ENCODE results near the gene CLDN14. TPM values are rescaled to one million over a fixed set of nuclear protein-coding genes. Genes with fewer than 3 reads are reported as not detected.

The CLDN14 gene
- total RNA-seq, 2 experiments from 2014 or later: not detected

- POLR2A ChIA-PET: no interaction called here
- Mint-ChIP-seq H3K27me3 (peaks cover 9% of the 10 kb centered on the region), H3K9me3 (no peaks in the 10 kb centered on the region), H3K27ac (no peak overlapping the region), H3K4me1 (peaks cover 2% of the 10 kb centered on the region), H3K4me3 (no peak overlapping the region), H3K36me3 (no peaks in the 10 kb centered on the region)
- DNase-seq (no peak), ATAC-seq (ENCODE audit: low read depth) (no peak)
Observed at GRCh38 chr21:36510911-36511310, 31.0 kb upstream of the CLDN14 start.

DNA sequence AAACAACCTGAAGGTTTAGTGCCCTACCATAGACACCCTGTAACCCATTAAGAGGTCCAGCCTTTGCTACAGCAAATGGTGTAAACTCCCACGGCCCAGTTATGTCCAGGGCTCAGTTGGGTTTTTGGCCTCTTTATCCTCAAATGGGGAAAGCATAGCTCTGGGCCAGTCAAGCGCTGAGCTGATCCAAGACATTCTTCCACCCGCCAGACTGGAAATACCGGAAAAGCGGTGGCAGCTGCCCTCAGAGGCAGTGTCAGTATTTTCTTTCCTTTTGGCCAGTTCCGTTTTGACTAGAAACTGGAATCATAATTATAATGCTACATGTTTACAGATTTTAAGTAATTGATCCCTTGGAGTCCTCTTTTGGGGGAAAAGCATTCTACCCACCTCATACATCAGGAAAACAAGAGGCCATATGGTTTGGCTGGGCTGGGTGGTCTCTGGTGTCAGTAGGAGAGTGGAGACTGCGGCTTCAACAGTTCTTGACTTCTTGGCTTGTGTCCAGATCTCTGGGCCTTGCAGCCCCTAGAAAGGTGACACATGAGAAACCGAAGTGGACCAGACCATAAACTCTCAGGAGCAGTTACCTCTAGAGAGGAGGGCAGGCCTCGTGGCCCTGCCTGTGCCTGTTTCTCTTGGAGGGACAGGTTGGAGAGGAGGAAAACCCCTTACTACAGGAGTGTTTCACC, 30.2 kb upstream of the CLDN14 start:
- Mint-ChIP-seq H3K9me3 (no peaks in the 10 kb centered on the region), H3K36me3 (no peaks in the 10 kb centered on the region), H3K27ac (no peak overlapping the region), H3K27me3 (peaks cover 11% of the 10 kb centered on the region), H3K4me3 (no peak overlapping the region), H3K4me1 (peaks cover 2% of the 10 kb centered on the region)
- DNase-seq: no peak
- no peak for ATAC-seq (ENCODE audit: low read depth)
- POLR2A ChIA-PET: no interaction called here

DNA sequence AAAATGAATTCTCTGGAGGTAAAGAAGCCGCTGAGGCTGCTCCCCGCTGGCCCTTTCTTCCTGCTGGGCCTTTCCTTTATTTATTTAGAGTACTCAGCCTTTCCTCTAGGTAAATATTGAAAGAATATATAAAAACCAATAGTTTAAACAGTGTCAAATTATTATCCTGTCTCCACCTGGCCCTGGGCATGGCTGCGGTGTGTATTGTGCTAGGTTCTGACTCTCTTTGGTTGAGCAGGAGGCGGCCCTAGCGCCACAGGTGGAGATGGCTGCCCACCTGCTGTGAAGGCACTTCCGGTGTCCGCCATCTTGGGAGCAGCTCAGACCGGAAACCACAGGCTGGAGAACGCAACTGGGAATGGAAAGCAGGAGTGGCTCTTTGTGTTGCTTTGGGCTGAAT, 29.0 kb upstream of the CLDN14 start:
- Mint-ChIP-seq H3K36me3 (no peaks in the 10 kb centered on the region), H3K9me3 (no peaks in the 10 kb centered on the region), H3K27me3 (peaks cover 14% of the 10 kb centered on the region), H3K4me1 (peaks cover 2% of the 10 kb centered on the region), H3K4me3 (no peak overlapping the region), H3K27ac (no peak overlapping the region)
- DNase-seq (no peak), ATAC-seq (ENCODE audit: low read depth) (no peak)
- POLR2A ChIA-PET: no interaction called here

- H3K27me3 Mint-ChIP-seq: peaks cover 13% of the 10 kb centered on the region
- no peaks in the 10 kb centered on the region for H3K9me3 Mint-ChIP-seq
- DNase-seq: no peak
- POLR2A ChIA-PET: no interaction called here
- ATAC-seq (ENCODE audit: low read depth): no peak
- no peaks in the 10 kb centered on the region for H3K36me3 Mint-ChIP-seq
- peaks cover 2% of the 10 kb centered on the region for H3K4me1 Mint-ChIP-seq
- H3K27ac Mint-ChIP-seq: no peak overlapping the region
- H3K4me3 Mint-ChIP-seq: no peak overlapping the region
Observed at GRCh38 chr21:36507397-36508018, 27.6 kb upstream of the CLDN14 start.

- Mint-ChIP-seq H3K9me3 (no peaks in the 10 kb centered on the region), H3K4me1 (peaks cover 1% of the 10 kb centered on the region), H3K27ac (no peak overlapping the region), H3K4me3 (no peak overlapping the region), H3K36me3 (no peaks in the 10 kb centered on the region), H3K27me3 (peaks cover 11% of the 10 kb centered on the region)
- POLR2A ChIA-PET: no interaction called here
- ATAC-seq (ENCODE audit: low read depth) (no peak), DNase-seq (no peak)
Observed at GRCh38 chr21:36506482-36506881, 26.6 kb upstream of the CLDN14 start.

DNA sequence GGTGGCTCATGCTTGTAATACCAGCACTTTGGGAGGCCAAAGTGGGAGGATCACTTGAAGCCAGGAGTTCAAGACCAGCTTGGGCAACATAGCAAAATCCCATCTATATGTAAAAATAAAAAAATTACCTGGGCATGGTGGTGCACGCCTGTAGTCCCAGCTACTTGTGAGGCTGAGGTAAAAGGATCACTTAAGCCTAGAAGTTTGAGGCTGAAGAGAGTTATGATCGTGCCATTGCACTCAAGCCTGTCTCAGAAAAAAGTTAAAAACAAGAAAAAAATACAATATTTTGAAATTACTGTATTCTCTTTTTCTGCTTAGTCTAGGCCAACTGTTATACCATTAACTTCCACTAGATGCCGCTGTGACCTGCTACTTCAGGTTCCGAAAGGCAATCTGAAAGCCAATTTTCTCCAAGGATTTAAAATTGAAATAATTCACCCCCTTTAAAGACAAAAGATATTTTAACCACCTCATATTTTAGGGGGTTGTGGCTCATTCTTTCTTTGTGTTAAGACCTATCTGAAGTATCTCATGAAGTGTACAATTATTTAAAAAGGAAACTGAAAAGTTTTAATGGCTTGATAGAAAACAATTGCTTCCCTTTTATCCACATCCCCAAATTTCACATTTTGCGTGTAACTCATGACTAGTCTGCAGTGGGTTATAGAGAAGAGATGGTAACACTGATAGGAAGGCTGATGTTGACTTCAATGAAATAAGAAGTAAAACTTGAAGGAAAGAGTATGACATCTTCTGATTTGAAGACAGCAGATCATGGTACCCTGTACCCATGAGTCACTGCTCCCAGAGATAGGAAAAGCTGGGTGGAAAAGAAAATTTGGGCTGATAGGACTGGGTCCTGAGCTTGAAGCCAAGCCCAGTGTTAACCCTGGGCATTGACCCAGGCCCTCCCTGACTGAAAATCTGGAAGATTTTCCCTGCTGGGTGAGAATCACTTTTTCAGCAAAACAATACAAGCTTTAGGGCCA, 24.4 kb upstream of the CLDN14 start:
- ATAC-seq (ENCODE audit: low read depth) (no peak), DNase-seq (no peak)
- POLR2A ChIA-PET: no interaction called here
- Mint-ChIP-seq H3K27ac (no peak overlapping the region), H3K36me3 (no peaks in the 10 kb centered on the region), H3K27me3 (peaks cover 11% of the 10 kb centered on the region), H3K4me3 (no peak overlapping the region), H3K9me3 (no peaks in the 10 kb centered on the region), H3K4me1 (no peaks in the 10 kb centered on the region)

DNA sequence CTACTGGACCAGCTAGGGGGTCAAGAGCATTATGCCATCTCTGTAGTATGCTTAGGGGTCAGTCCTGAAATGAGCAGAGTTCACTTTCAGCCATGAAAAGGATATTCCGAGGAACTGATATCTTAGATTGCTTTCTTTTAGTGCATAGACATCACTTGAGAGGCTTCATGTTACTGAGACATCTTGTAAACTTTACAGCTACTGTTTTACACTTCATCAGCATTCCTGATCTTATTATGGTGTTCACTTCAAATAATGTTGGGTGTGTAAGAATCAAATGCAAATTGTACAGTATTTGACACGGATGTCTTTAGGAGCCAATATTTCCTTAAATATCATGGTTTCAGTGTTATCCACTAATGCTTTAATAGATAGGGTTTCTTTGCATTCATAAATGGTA, 22.4 kb upstream of the CLDN14 start:
- Mint-ChIP-seq H3K9me3 (no peaks in the 10 kb centered on the region), H3K27ac (no peak overlapping the region), H3K4me3 (no peak overlapping the region), H3K27me3 (peaks cover 9% of the 10 kb centered on the region), H3K36me3 (no peaks in the 10 kb centered on the region), H3K4me1 (no peaks in the 10 kb centered on the region)
- ATAC-seq (ENCODE audit: low read depth) (no peak), DNase-seq (no peak)
- POLR2A ChIA-PET: no interaction called here

DNA sequence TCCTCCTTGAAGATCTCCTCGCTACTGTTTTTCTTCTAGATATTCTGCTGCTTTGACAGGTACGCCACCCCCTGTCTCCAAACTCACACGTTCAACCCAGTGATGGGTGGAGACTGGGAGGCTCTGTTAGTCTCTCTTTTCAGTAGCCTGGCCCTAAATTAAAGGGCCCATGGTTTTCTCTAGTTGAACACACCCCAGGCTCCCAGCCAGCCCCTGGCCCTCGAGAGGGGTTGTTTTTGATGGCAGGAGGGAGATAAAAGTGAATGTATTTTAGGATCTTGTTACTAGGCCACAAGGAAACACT, 21.6 kb upstream of the CLDN14 start:
- Mint-ChIP-seq H3K9me3 (no peaks in the 10 kb centered on the region), H3K36me3 (no peaks in the 10 kb centered on the region), H3K4me1 (no peaks in the 10 kb centered on the region), H3K4me3 (no peak overlapping the region), H3K27me3 (peaks cover 9% of the 10 kb centered on the region), H3K27ac (no peak overlapping the region)
- ATAC-seq (ENCODE audit: low read depth) (no peak), DNase-seq (no peak)
- POLR2A ChIA-PET: no interaction called here

DNA sequence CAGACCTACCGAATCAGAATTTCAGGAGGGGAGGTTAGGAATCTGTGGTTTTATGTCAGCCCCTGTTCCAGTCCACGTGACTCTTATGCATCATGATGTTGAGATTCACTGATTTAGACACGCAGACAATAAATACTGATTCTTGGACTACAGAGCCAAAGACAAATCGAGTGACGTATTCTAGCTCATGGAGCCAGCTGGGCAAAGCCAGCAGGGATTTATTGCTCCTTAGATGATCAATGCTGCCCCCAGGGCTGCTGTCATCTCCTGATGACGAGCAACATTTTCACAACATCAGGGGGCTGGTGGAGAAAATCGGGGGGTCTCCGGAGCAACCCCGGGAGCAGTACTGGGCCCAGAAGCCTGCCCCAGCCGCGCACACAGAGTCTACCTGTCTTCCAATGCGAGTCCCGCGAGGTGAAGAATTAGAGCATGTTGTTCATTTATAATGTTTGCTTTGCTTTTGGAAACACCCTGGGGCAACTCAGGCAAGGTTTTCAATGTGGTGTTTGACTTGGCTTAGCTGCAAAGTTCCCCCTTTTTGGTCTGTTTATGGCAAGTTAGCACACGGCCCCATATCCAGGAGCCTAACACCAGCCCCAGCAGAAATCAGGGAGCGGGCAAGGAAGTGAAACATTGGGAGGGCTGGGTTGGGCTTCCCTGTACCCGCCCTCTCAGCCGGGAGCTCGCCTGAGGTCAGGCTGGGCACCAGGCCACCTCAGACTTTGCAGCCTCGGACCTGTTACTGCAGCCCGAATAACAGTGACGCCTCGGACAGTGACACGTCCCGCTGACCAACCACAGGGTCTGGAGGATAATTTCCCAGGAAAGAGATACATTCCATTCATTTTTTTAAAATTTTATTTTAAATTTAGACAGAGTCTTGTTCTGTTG, 19.9 kb upstream of the CLDN14 start:
- DNase-seq (no peak), ATAC-seq (ENCODE audit: low read depth) (no peak)
- Mint-ChIP-seq H3K9me3 (peaks cover 4% of the 10 kb centered on the region), H3K27ac (no peak overlapping the region), H3K4me1 (no peaks in the 10 kb centered on the region), H3K36me3 (peaks cover 1% of the 10 kb centered on the region), H3K4me3 (no peak overlapping the region), H3K27me3 (peaks cover 4% of the 10 kb centered on the region)
- POLR2A ChIA-PET: no interaction called here

DNA sequence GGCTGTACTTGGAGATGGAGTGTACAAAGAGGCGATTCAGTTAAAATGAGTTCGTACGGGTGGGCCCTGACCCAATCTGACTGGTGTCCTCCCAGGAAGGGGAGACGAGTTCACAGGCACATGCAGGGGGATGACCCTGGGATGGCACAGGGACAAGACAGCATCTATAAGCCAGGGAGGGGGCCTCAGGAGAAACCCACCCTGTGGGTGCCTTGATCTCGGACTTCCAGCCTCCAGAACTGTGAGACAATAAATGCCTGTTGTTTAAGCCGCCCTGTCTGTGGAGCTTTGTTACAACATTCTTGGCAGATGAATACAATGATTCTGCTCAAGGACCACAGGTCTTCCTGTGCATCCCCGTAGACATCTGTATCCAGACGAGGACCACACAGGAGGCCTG, 14.6 kb upstream of the CLDN14 start:
- no peak for ATAC-seq (ENCODE audit: low read depth)
- Mint-ChIP-seq H3K36me3 (peaks cover 1% of the 10 kb centered on the region), H3K27ac (no peak overlapping the region), H3K9me3 (peaks cover 4% of the 10 kb centered on the region), H3K4me3 (no peak overlapping the region), H3K4me1 (no peaks in the 10 kb centered on the region), H3K27me3 (peaks cover 2% of the 10 kb centered on the region)
- no peak for DNase-seq
- POLR2A ChIA-PET: no interaction called here

DNA sequence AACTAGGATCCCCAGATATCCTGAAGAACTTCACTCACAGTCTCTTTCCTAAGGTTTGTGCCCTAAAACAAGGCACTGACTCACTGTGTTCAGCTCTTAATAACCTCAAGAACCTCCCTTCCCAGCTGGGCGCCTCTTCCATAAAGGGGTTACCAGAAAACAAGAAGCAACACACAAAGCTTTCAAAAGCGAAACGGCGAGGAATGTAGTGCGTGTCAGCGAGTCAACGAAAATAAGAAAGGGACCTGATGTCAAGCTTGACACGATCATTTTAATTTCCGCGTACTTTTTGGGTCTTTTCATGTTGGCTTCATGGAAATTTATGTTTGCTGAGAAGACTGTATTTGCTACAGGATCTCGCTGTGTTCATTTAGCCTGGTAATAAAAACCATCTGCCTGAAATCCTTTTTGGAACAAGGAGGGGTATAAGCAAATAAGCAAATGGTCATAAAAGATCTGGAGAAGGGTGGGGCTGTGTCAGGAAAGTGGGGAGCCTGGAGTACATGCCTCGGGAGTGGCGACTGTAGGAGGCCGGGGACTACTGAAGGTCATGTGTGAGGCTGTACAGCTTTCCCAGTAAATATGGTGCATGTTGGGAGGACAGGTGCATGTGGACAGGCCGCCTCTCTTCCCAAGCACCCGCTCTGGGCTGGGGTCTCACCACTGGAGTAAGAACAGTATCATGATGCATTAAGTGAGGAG, 11.4 kb upstream of the CLDN14 start:
- no peak for DNase-seq
- no peaks in the 10 kb centered on the region for H3K4me1 Mint-ChIP-seq
- no peak for ATAC-seq (ENCODE audit: low read depth)
- no peaks in the 10 kb centered on the region for H3K36me3 Mint-ChIP-seq
- POLR2A ChIA-PET: no interaction called here
- no peak overlapping the region for H3K27ac Mint-ChIP-seq
- H3K27me3 Mint-ChIP-seq: peaks cover 2% of the 10 kb centered on the region
- peaks cover 3% of the 10 kb centered on the region for H3K9me3 Mint-ChIP-seq
- no peak overlapping the region for H3K4me3 Mint-ChIP-seq

DNA sequence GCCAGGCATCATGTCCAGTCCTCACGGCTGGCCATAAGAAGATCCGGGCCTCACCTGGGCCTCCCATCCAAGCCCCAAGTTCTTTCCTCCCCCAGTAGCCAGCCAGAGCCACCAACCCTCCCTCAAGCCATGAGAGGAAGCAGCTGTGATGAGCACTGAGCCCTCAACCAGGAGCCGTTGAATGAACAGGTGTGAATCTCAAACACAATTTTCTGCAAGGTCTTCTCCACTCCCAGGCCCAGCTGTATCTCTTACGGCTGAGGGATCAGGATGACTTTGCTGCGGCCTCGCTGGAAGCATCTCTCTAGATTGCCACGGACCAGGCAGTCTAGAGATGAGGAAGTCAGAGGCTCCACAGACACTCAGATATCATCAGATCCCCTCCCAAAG, 9.8 kb upstream of the CLDN14 start:
- POLR2A ChIA-PET: no interaction called here

More for the DNA sequence above, 9.8 kb upstream of the CLDN14 start:
- no peaks in the 10 kb centered on the region for H3K36me3 Mint-ChIP-seq
- ATAC-seq (ENCODE audit: low read depth) (no peak), DNase-seq (no peak)
- no peak overlapping the region for H3K4me3 Mint-ChIP-seq
- H3K9me3 Mint-ChIP-seq: no peaks in the 10 kb centered on the region
- H3K4me1 Mint-ChIP-seq: no peaks in the 10 kb centered on the region
- H3K27ac Mint-ChIP-seq: no peak overlapping the region
- peaks cover 2% of the 10 kb centered on the region for H3K27me3 Mint-ChIP-seq

Measured in activated naive CD8-positive, alpha-beta T cell treated with anti-CD3 and anti-CD28 coated beads, Interleukin-2, amount 10 ng/mL, durations not matched to agents 7 days and 5 days (primary cell).